ENCODE results near the gene AKAP13.

- TF ChIP-seq CTCF (IDR thresholded peaks at IDR 0.05) (no peak), ZFX (IDR thresholded peaks at IDR 0.05; ENCODE audit: borderline replicate concordance) (no peak)
These were observed 25.5 kb upstream of the AKAP13 start for GRCh38 chr15:85354948-85355347.

All from 22Rv1 (cell line).